Measurements from ENCODE around the gene FGA. TPM values are rescaled to one million over a fixed set of nuclear protein-coding genes. Genes with fewer than 3 reads are reported as not detected.

Gene FGA
- total RNA-seq, 1 donor: not detected

GRCh38 chr4:154616731-154617130, 26.2 kb upstream of the FGA start:
- peak overlapping the region; percentile 23 for H2AFZ ChIP-seq (ENCODE audit: low read length)

GRCh38 chr4:154616287-154616686, 25.7 kb upstream of the FGA start:
- H3K79me2 ChIP-seq (ENCODE audit: insufficient read depth, low read length): no peaks in the 10 kb centered on the region
- TF ChIP-seq, protein P1, sequence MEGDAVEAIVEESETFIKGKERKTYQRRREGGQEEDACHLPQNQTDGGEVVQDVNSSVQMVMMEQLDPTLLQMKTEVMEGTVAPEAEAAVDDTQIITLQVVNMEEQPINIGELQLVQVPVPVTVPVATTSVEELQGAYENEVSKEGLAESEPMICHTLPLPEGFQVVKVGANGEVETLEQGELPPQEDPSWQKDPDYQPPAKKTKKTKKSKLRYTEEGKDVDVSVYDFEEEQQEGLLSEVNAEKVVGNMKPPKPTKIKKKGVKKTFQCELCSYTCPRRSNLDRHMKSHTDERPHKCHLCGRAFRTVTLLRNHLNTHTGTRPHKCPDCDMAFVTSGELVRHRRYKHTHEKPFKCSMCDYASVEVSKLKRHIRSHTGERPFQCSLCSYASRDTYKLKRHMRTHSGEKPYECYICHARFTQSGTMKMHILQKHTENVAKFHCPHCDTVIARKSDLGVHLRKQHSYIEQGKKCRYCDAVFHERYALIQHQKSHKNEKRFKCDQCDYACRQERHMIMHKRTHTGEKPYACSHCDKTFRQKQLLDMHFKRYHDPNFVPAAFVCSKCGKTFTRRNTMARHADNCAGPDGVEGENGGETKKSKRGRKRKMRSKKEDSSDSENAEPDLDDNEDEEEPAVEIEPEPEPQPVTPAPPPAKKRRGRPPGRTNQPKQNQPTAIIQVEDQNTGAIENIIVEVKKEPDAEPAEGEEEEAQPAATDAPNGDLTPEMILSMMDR (IDR thresholded peaks at IDR 0.05; ENCODE audit: extremely low read depth, low read depth, low read length): no peak

More at GRCh38 chr4:154616731-154617130, 26.2 kb upstream of the FGA start:
- Histone ChIP-seq H3K4me1 (ENCODE audit: insufficient read depth, low read length) (no peaks in the 10 kb centered on the region), H3K27me3 (ENCODE audit: insufficient read depth, low read length) (peaks cover 8% of the 10 kb centered on the region), H3K4me3 (ENCODE audit: insufficient read depth, low read length) (peak overlapping the region; percentile 27), H3K4me2 (ENCODE audit: insufficient read depth, low read length) (no peak overlapping the region), H3K27ac (ENCODE audit: low read depth, low read length) (no peak overlapping the region), H3K9me3 (ENCODE audit: low read depth, low read length) (no peaks in the 10 kb centered on the region), H4K20me1 (ENCODE audit: insufficient read depth, low read length) (no peaks in the 10 kb centered on the region), H3K36me3 (ENCODE audit: insufficient read depth, low read length) (no peaks in the 10 kb centered on the region), H3K79me2 (ENCODE audit: insufficient read depth, low read length) (no peaks in the 10 kb centered on the region)
- no peak for DNase-seq (ENCODE audit: insufficient read length, low spot score, missing footprints)
- TF ChIP-seq, protein P1 (IDR thresholded peaks at IDR 0.05; ENCODE audit: extremely low read depth, low read depth, low read length): no peak

DNA sequence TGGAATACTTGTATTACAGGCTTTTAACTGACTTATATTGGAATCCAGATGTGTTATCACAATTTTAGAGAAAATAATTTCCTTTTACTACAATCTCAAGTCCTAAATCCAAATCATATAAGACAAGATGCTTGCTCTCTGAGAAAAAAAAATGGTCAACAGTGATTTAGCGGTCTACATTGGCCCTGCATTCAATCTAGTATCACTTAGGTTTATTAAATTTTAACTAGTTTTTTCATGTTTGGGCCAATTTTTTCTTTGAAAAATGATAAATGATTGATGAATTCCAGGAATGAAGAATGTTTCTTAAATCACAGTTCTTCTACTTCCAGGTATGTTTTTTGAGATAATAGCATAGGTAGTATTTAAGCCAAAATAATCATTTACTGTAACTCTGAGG, 24.7 kb upstream of the FGA start:
- no peak for DNase-seq (ENCODE audit: insufficient read length, low spot score, missing footprints)
- no peaks in the 10 kb centered on the region for H3K36me3 ChIP-seq (ENCODE audit: insufficient read depth, low read length)
- H3K4me1 ChIP-seq (ENCODE audit: insufficient read depth, low read length): no peaks in the 10 kb centered on the region
- no peak overlapping the region for H3K27ac ChIP-seq (ENCODE audit: low read depth, low read length)
- no peak overlapping the region for H3K4me3 ChIP-seq (ENCODE audit: insufficient read depth, low read length)
- no peaks in the 10 kb centered on the region for H3K9me3 ChIP-seq (ENCODE audit: low read depth, low read length)
- TF ChIP-seq, protein P1 (IDR thresholded peaks at IDR 0.05; ENCODE audit: extremely low read depth, low read depth, low read length): no peak
- H3K4me2 ChIP-seq (ENCODE audit: insufficient read depth, low read length): no peak overlapping the region
- no peaks in the 10 kb centered on the region for H3K79me2 ChIP-seq (ENCODE audit: insufficient read depth, low read length)
- H3K27me3 ChIP-seq (ENCODE audit: insufficient read depth, low read length): peaks cover 6% of the 10 kb centered on the region
- H4K20me1 ChIP-seq (ENCODE audit: insufficient read depth, low read length): no peaks in the 10 kb centered on the region
- H2AFZ ChIP-seq (ENCODE audit: low read length): no peak overlapping the region

More at GRCh38 chr4:154616287-154616686, 25.7 kb upstream of the FGA start:
- H3K36me3 ChIP-seq (ENCODE audit: insufficient read depth, low read length): no peaks in the 10 kb centered on the region
- no peak overlapping the region for H3K4me3 ChIP-seq (ENCODE audit: insufficient read depth, low read length)
- no peaks in the 10 kb centered on the region for H3K9me3 ChIP-seq (ENCODE audit: low read depth, low read length)
- H3K4me1 ChIP-seq (ENCODE audit: insufficient read depth, low read length): no peaks in the 10 kb centered on the region
- H3K4me2 ChIP-seq (ENCODE audit: insufficient read depth, low read length): no peak overlapping the region
- no peaks in the 10 kb centered on the region for H4K20me1 ChIP-seq (ENCODE audit: insufficient read depth, low read length)
- H3K27me3 ChIP-seq (ENCODE audit: insufficient read depth, low read length): peaks cover 6% of the 10 kb centered on the region
- no peak overlapping the region for H3K27ac ChIP-seq (ENCODE audit: low read depth, low read length)
- DNase-seq (ENCODE audit: insufficient read length, low spot score, missing footprints): no peak
- peak overlapping the region; percentile 23 for H2AFZ ChIP-seq (ENCODE audit: low read length)

GRCh38 chr4:154614306-154614705, 23.8 kb upstream of the FGA start:
- H3K4me2 ChIP-seq (ENCODE audit: insufficient read depth, low read length): no peak overlapping the region
- no peak overlapping the region for H3K4me3 ChIP-seq (ENCODE audit: insufficient read depth, low read length)
- H3K36me3 ChIP-seq (ENCODE audit: insufficient read depth, low read length): no peaks in the 10 kb centered on the region
- no peaks in the 10 kb centered on the region for H3K79me2 ChIP-seq (ENCODE audit: insufficient read depth, low read length)
- H2AFZ ChIP-seq (ENCODE audit: low read length): no peak overlapping the region
- no peaks in the 10 kb centered on the region for H3K9me3 ChIP-seq (ENCODE audit: low read depth, low read length)
- no peaks in the 10 kb centered on the region for H3K4me1 ChIP-seq (ENCODE audit: insufficient read depth, low read length)
- TF ChIP-seq, protein P1 (IDR thresholded peaks at IDR 0.05; ENCODE audit: extremely low read depth, low read depth, low read length): no peak
- H3K27me3 ChIP-seq (ENCODE audit: insufficient read depth, low read length): peaks cover 6% of the 10 kb centered on the region
- no peak for DNase-seq (ENCODE audit: insufficient read length, low spot score, missing footprints)
- H3K27ac ChIP-seq (ENCODE audit: low read depth, low read length): no peak overlapping the region
- no peaks in the 10 kb centered on the region for H4K20me1 ChIP-seq (ENCODE audit: insufficient read depth, low read length)
